Stimulated activated CD4-positive, alpha-beta T cell treated with anti-CD3 and anti-CD28 coated beads, Interleukin-4, amount 100 ng/mL, for 24 hours (primary cell): ENCODE measurements around the gene TFDP1.

ENCODE experiments used
- DNase-seq: peaks from one replicate; pipeline ENCODE4 v3.0.0-alpha.2; 2020

The TFDP1 gene

DNA sequence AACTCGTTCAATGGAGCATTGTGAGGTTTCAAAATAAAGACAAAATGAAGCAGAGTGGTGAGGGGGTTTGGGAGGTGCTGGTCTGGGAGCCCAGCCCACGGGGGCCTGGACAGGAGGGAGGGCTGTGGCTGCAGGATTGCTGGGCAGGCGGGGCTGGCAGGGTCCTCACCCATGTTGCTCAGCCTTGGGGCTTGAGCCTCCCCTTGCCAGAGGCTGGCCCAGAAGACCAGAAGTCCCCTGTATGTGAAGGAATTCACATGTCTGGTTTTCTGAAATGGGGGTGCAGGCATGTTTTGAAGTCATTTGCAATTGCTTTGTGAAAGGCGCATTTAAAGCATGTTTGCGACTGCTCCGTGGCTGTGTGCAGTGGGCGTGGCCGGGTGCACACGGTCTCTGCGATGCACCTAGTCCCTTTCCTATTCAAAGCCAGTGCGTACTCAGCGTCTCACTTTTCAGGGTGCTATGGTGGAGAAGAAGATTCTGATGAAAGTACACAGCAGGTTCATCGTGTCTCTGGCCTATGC, 84.7 kb downstream of the TFDP1 start:
- no peak for DNase-seq

DNA sequence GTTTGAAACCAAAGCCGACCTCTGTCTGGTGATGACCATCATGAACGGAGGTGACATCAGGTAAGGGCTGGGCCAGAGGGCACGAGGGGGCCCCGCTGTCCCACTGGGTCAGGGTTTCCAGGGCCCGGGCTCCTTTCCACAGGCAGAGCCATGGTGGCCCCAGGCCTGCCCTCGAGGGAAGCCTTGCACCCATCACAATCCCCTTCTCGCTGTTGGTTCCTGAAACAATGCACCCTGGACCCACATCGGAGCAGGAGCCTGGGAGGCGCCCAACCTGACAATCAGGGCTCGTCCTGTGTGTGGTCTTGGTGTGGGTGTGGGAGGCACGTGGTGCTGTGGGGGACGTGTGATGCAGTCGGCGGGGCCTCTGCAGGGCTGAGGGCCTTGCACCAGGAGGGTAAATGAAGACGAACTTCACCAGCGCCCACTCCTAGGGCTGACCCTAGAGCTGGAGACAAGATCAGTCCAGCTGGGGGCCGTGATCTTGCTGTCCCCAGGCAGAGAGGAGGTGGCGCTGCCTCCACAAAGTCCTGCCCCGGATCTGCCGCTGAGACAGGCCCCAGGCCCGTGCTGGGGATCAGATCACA, 85.3 kb downstream of the TFDP1 start:
- no peak for DNase-seq

DNA sequence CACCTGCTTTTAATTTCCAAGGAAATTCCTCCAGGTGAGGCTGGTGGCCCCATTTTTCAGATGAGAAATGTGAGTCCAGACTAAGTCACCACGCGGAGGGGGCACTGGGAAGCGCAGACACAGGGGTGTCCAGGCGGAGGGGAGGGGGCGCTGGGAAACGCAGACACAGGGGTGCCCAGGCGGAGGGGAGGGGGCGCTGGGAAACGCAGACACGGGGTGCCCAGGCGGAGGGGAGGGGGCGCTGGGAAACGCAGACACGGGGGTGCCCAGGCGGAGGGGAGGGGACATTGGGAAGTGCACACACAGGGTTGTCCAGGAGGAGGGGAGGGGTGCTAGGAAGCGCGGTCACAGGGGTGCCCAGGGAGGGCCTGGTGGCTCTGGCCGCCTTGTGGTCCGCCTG, 86.0 kb downstream of the TFDP1 start:
- no peak for DNase-seq

DNA sequence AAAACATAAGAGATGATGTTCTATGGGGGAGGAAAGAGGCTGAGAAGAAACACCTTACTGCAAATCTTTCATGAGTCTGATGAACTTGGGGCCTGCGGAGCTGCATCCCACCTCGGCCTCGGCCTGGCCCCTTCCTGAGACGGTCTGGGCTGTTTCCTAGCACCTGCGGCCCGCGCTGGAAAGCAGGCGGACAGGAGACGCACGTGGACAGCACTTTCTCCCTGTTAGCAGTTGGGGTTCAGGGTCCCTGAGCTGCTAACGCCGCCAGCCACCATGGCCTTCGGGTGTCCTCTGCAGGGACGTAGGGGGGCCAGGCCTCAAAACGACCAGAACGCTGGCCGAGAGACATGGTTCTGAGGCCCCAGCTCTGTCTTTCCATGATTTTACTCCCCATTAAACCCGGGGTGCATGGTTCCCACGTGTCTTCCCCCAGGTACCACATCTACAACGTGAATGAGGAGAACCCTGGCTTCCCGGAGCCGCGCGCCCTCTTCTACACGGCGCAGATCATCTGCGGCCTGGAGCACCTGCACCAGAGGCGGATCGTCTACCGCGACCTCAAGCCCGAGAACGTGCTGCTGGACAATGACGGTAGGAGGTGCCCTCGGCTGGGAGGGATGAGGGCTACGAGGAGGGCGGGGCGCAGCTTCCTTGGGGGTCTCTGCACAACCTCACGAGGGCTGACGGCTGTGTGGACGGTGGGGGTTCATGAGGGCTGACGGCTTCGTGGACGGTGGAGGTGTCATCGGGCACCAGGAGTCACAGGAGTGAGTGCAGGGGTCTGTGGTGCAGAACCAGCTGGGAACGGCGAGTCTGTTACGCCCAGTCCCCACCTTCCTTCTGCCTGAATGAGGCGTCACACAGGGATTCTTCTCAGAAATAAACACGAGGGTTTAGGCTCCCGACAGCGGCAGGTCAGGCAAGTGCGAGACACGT, 86.8 kb downstream of the TFDP1 start:
- no peak for DNase-seq

DNA sequence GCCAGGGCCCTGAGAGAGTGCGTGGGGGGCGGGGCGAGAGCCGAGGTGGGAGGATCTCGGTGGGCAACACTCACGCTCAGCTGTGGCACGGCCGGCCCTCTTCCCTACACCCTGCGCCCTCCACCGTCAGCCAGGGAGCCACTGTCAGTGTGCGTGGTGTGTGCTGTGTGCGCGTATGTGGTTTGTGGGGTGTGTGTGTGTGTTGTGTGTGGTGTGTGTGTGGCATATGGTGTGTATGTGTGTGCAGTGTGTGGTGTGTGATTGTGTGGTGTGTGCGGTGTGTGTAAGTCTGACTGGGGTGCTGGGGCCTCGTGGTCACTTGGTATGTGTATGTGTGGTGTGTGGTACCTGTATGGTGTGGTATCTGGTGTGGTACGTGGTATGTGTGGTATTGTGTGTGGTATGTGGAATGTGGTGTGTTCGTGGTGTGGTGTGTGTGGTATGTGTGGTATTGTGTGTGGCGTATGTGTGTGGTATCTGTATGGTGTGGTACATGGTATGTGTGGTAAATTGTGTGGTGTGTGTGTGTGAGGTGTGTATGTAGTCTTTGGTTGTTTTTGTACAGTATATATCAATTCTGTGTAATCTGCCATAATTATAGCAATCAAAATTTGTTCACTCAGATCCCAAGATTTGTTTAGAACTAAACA, 87.6 kb downstream of the TFDP1 start:
- DNase-seq = no peak
